ENCODE results near the gene PDE4C. TPM values are rescaled to one million over a fixed set of nuclear protein-coding genes. Genes with fewer than 3 reads are reported as not detected.

PDE4C gene
- total RNA-seq, 2 donors from 2014 or later: 0.31 TPM; not detected in 1

GRCh38 chr19:18245297-18245696 is 19.1 kb upstream of the PDE4C start:
- Mint-ChIP-seq H3K4me3 (no peak overlapping the region), H3K4me1 (no peaks in the 10 kb centered on the region), H3K36me3 (ENCODE audit: low read depth) (no peaks in the 10 kb centered on the region), H3K27me3 (peaks cover 5% of the 10 kb centered on the region), H3K27ac (no peak overlapping the region)
- H3K9me3 ChIP-seq (ENCODE audit: control insufficient read depth, low read length, poor library complexity, severe bottlenecking): no peaks in the 10 kb centered on the region
- ATAC-seq (no peak), DNase-seq (no peak)

- Mint-ChIP-seq H3K4me3 (no peak overlapping the region), H3K36me3 (ENCODE audit: low read depth) (peaks cover 5% of the 10 kb centered on the region), H3K27me3 (peaks cover 26% of the 10 kb centered on the region), H3K27ac (no peak overlapping the region), H3K4me1 (peaks cover 3% of the 10 kb centered on the region)
- no peak for ATAC-seq
- no peaks in the 10 kb centered on the region for H3K9me3 ChIP-seq (ENCODE audit: control insufficient read depth, low read length, poor library complexity, severe bottlenecking)
- no peak for DNase-seq
Observed at GRCh38 chr19:18239303-18239702, 13.1 kb upstream of the PDE4C start.

DNA sequence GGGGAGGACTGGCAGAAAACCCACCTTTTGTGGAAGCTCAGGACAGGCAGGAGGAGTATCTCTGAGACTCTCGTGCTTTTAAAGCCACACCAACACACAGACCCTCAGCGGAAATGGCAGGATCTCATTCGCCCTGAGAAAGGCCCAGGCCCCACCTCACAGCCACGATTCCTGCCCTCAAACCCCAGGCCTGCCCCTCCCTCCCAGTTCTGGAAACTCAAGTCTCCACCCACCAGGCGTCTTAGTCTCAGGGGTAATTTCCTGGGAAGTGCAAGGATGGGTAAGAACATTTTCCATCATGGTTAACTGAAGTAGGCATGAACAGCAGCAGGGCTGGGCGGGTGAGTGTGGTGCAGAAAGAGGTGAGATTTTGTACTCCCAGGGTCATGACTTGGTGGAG is 8.0 kb upstream of the PDE4C start:
- Mint-ChIP-seq H3K4me1 (peaks cover 3% of the 10 kb centered on the region), H3K4me3 (no peak overlapping the region), H3K27me3 (peaks cover 59% of the 10 kb centered on the region), H3K27ac (no peak overlapping the region), H3K36me3 (ENCODE audit: low read depth) (peaks cover 9% of the 10 kb centered on the region)
- H3K9me3 ChIP-seq (ENCODE audit: control insufficient read depth, low read length, poor library complexity, severe bottlenecking): no peaks in the 10 kb centered on the region
- DNase-seq (no peak), ATAC-seq (no peak)

DNA sequence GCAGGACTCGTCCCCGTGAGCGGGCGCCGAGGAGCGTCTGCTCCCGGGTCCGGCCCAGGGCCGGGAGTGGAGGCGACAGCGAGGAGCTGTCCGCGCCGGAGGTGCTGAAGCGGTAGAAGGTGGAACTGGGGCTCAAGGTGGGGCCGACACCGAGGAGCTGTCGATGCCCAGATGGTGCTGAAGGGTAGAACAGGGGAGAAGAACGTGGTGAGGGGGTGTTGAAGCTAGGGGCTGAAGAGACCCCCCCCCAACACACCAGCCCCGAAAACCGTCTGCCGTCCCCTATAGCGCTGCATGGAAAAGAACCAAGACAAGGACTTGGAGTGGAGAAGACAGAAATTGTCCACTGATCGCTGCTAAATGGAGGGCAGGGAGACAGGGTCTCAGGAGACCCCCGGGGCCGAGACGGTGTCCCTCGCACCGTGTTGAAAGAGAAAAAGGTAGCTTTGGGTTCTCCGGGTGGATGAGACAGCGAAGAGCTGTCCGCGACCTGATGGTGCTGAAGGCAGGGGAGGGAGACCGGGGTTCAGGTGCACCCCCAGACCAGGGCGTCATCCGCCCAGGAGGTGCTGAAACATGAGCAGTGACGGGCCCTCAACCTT is 7.1 kb upstream of the PDE4C start:
- Mint-ChIP-seq H3K4me1 (peaks cover 3% of the 10 kb centered on the region), H3K27me3 (peaks cover 59% of the 10 kb centered on the region), H3K36me3 (ENCODE audit: low read depth) (peaks cover 9% of the 10 kb centered on the region), H3K27ac (no peak overlapping the region), H3K4me3 (no peak overlapping the region)
- H3K9me3 ChIP-seq (ENCODE audit: control insufficient read depth, low read length, poor library complexity, severe bottlenecking): no peaks in the 10 kb centered on the region
- ATAC-seq (peak; percentile 59), DNase-seq (peak; percentile 28 to 45 (median 34))

DNA sequence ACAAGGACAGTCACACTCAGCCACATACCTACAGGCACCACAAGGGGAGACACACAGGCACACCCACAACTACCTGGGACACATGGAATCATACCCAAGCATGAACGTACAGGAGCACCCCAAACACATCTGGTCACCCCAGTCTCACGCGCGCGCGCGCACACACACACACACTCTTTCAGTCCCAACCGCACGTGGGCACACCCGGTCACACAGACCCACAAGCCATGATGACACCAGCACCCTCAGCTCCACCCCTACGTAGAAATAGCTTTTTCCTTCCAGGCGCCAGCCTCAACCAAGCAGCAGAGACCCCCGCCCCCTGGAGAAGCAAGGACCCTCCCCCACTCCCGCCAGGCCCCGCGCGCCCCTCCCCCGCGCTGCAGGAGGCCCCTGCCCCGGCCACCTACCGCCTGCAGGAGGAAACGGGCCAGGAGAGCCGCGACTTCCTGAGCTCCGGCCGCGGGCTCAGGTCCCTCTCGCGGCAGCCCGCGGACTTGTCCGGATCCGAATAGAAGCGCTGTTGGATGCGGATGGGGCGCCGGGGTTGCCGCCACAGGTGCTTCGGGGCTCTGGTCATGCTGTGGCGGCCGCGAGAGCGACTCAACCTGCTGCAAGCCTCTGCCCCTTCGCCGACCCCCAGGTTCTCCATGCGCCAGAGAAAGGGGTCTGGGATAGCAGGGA is 6.4 kb upstream of the PDE4C start:
- peaks cover 9% of the 10 kb centered on the region for H3K36me3 Mint-ChIP-seq (ENCODE audit: low read depth)
- H3K27ac Mint-ChIP-seq: no peak overlapping the region
- H3K27me3 Mint-ChIP-seq: peaks cover 64% of the 10 kb centered on the region
- H3K9me3 ChIP-seq (ENCODE audit: control insufficient read depth, low read length, poor library complexity, severe bottlenecking): no peaks in the 10 kb centered on the region
- H3K4me3 Mint-ChIP-seq: no peak overlapping the region
- peaks cover 3% of the 10 kb centered on the region for H3K4me1 Mint-ChIP-seq
- DNase-seq (no peak), ATAC-seq (no peak)

DNA sequence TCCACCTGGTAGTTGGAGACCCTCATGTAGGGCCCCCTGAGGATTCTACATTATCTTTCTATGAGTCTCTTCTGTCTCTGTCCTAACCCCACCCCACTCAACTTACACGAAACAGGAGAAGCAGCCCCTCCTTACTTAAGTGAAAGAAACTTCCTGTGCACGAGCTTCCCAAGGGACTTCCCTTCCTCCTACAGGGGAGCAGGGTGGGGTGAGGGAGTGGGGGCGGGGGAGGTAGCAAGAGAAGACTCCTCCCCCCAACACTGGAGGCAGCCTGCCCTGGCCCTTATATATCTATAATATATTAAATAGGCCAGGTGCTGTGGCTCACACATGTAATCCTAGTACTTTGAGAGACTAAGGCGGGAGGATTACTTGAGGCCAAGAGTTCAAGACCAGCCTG is 5.5 kb upstream of the PDE4C start:
- no peak for ATAC-seq
- Mint-ChIP-seq H3K27me3 (peaks cover 70% of the 10 kb centered on the region), H3K4me3 (no peak overlapping the region), H3K4me1 (peaks cover 3% of the 10 kb centered on the region), H3K36me3 (ENCODE audit: low read depth) (peaks cover 9% of the 10 kb centered on the region), H3K27ac (no peak overlapping the region)
- H3K9me3 ChIP-seq (ENCODE audit: control insufficient read depth, low read length, poor library complexity, severe bottlenecking): no peaks in the 10 kb centered on the region
- no peak for DNase-seq

- Mint-ChIP-seq H3K27me3 (peaks cover 68% of the 10 kb centered on the region), H3K36me3 (ENCODE audit: low read depth) (peaks cover 9% of the 10 kb centered on the region), H3K27ac (no peak overlapping the region), H3K4me3 (no peak overlapping the region), H3K4me1 (peaks cover 4% of the 10 kb centered on the region)
- no peaks in the 10 kb centered on the region for H3K9me3 ChIP-seq (ENCODE audit: control insufficient read depth, low read length, poor library complexity, severe bottlenecking)
- DNase-seq (no peak), ATAC-seq (no peak)
Observed at GRCh38 chr19:18230941-18231734, 4.9 kb upstream of the PDE4C start.

GRCh38 chr19:18229915-18230314 is 3.7 kb upstream of the PDE4C start:
- no peak for ATAC-seq
- peaks cover 5% of the 10 kb centered on the region for H3K36me3 Mint-ChIP-seq (ENCODE audit: low read depth)
- peaks cover 66% of the 10 kb centered on the region for H3K27me3 Mint-ChIP-seq

GRCh38 chr19:18229474-18229873 is 3.2 kb upstream of the PDE4C start:
- H3K27me3 Mint-ChIP-seq: peaks cover 66% of the 10 kb centered on the region
- peaks cover 7% of the 10 kb centered on the region for H3K4me1 Mint-ChIP-seq
- no peak overlapping the region for H3K27ac Mint-ChIP-seq
- DNase-seq (no peak), ATAC-seq (no peak)
- peaks cover 5% of the 10 kb centered on the region for H3K36me3 Mint-ChIP-seq (ENCODE audit: low read depth)
- H3K9me3 ChIP-seq (ENCODE audit: control insufficient read depth, low read length, poor library complexity, severe bottlenecking): no peaks in the 10 kb centered on the region
- no peak overlapping the region for H3K4me3 Mint-ChIP-seq

More at GRCh38 chr19:18229915-18230314, 3.7 kb upstream of the PDE4C start:
- Mint-ChIP-seq H3K27ac (no peak overlapping the region), H3K4me1 (peaks cover 4% of the 10 kb centered on the region), H3K4me3 (no peak overlapping the region)
- H3K9me3 ChIP-seq (ENCODE audit: control insufficient read depth, low read length, poor library complexity, severe bottlenecking): no peaks in the 10 kb centered on the region
- no peak for DNase-seq

- Mint-ChIP-seq H3K27me3 (peaks cover 78% of the 10 kb centered on the region), H3K36me3 (ENCODE audit: low read depth) (peaks cover 5% of the 10 kb centered on the region), H3K4me1 (peaks cover 15% of the 10 kb centered on the region), H3K27ac (no peak overlapping the region), H3K4me3 (no peak overlapping the region)
- ATAC-seq: no peak
- no peak for DNase-seq
- no peaks in the 10 kb centered on the region for H3K9me3 ChIP-seq (ENCODE audit: control insufficient read depth, low read length, poor library complexity, severe bottlenecking)
Observed at GRCh38 chr19:18227781-18228271, 1.6 kb upstream of the PDE4C start.

DNA sequence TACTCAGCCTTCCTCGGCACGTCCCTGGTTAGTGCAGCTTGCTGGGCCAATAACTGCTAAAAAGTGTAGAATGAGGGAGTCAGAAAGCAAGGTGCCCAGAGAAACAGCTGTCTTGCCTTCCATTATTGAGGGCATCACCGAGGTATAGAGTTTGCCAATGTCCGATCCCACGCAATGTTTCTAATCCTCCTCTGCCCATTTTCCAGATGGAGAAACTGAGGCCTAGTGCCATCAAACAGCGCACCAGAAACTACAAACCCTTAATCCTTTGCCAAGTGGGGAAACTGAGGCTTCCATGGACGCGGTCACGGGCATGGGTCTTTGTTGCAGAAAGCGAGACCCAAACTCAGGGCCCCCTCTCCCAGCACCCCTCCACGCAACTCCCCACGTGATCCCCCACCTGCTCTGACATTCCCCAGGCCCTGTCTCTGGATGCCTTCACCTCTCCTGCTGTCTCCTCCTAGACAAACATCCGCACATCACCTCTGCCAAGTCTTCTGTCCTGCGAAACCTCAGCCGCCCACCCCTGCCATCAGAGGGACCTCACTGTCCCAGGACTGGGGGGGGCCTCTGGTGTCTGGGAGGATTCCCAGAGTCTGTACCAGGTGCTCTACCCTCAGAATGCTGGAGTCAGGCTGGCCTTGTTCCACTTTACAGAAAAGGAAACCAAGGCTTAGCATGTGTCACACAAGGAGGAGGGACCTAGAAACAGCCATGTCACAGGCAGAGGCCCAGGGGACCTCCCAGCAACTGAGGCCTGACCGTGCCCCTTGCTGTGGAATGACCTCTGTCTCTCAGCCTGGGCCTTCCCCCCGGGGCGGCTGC is 930 bp upstream of the PDE4C start:
- H3K4me3 Mint-ChIP-seq: peak overlapping the region; percentile 28
- peaks cover 74% of the 10 kb centered on the region for H3K27me3 Mint-ChIP-seq
- ATAC-seq (no peak), DNase-seq (no peak)
- no peak overlapping the region for H3K27ac Mint-ChIP-seq
- H3K4me1 Mint-ChIP-seq: peaks cover 15% of the 10 kb centered on the region
- peaks cover 4% of the 10 kb centered on the region for H3K36me3 Mint-ChIP-seq (ENCODE audit: low read depth)
- H3K9me3 ChIP-seq (ENCODE audit: control insufficient read depth, low read length, poor library complexity, severe bottlenecking): no peaks in the 10 kb centered on the region

- peaks cover 15% of the 10 kb centered on the region for H3K4me1 Mint-ChIP-seq
- no peak overlapping the region for H3K27ac Mint-ChIP-seq
- ATAC-seq: no peak
- peak overlapping the region; percentile 91 for H3K4me3 Mint-ChIP-seq
- no peaks in the 10 kb centered on the region for H3K9me3 ChIP-seq (ENCODE audit: control insufficient read depth, low read length, poor library complexity, severe bottlenecking)
- H3K27me3 Mint-ChIP-seq: peaks cover 69% of the 10 kb centered on the region
- DNase-seq: no peak
- peaks cover 3% of the 10 kb centered on the region for H3K36me3 Mint-ChIP-seq (ENCODE audit: low read depth)
Observed at GRCh38 chr19:18225355-18225701, 910 bp downstream of the PDE4C start.

Data from T-helper 17 cell (primary cell).